Measurements from ENCODE around the gene CDH6. TPM values are rescaled to one million over a fixed set of nuclear protein-coding genes. Genes with fewer than 3 reads are reported as not detected.

The CDH6 gene
- total RNA-seq, 1 donor from 2014 or later, result 90.1 TPM

DNA sequence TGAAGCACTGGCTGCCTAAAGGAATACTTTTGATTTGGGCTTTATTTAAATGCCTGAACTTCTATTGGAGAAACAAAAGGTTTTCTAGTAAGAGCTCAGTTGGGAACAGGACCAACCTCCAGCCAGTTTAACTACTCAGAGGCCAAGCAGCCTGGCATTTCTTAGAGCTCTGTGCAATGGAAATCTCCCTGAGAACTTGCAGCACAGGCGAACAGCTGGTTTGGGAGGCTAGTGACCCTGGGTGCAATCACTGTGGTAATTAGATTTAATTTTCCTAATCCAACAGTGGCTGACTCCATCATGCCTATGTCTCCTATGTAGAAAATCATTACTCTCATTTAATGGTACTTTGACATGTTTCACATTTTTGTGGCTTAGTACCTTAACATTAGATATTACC is 1.0 kb upstream of the CDH6 start:
- Histone ChIP-seq H3K9me3 (ENCODE audit: insufficient read depth, low read depth, low read length) (no peaks in the 10 kb centered on the region), H3K4me2 (ENCODE audit: low read length) (peak overlapping the region; percentile 98), H3K79me2 (ENCODE audit: insufficient read depth, low read length) (peaks cover 36% of the 10 kb centered on the region), H4K20me1 (ENCODE audit: insufficient read depth, low read length) (peaks cover 3% of the 10 kb centered on the region), H3K27ac (ENCODE audit: low read depth, low read length) (no peak overlapping the region), H3K4me3 (ENCODE audit: insufficient read depth, low read depth, low read length) (no peak overlapping the region), H3K27me3 (ENCODE audit: insufficient read depth, low read length) (no peaks in the 10 kb centered on the region), H3K9ac (ENCODE audit: low read length) (no peak overlapping the region), H3K36me3 (ENCODE audit: insufficient read depth, low read length) (no peaks in the 10 kb centered on the region), H2AFZ (ENCODE audit: low read depth, low read length) (no peak overlapping the region), H3K4me1 (ENCODE audit: insufficient read depth, low read length) (peaks cover 18% of the 10 kb centered on the region)
- no peak for TF ChIP-seq EZH2 (IDR thresholded peaks at IDR 0.05; ENCODE audit: insufficient read depth, low read length)
- TF ChIP-seq, protein P1, sequence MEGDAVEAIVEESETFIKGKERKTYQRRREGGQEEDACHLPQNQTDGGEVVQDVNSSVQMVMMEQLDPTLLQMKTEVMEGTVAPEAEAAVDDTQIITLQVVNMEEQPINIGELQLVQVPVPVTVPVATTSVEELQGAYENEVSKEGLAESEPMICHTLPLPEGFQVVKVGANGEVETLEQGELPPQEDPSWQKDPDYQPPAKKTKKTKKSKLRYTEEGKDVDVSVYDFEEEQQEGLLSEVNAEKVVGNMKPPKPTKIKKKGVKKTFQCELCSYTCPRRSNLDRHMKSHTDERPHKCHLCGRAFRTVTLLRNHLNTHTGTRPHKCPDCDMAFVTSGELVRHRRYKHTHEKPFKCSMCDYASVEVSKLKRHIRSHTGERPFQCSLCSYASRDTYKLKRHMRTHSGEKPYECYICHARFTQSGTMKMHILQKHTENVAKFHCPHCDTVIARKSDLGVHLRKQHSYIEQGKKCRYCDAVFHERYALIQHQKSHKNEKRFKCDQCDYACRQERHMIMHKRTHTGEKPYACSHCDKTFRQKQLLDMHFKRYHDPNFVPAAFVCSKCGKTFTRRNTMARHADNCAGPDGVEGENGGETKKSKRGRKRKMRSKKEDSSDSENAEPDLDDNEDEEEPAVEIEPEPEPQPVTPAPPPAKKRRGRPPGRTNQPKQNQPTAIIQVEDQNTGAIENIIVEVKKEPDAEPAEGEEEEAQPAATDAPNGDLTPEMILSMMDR (IDR thresholded peaks at IDR 0.05; ENCODE audit: insufficient read depth, low read depth, low read length), result no peak
- H3K9me3 Mint-ChIP-seq (ENCODE audit: unreplicated experiment), result no peaks in the 10 kb centered on the region
- peak overlapping the region; percentile 88 for H3K4me3 Mint-ChIP-seq (ENCODE audit: unreplicated experiment)
- H3K27me3 Mint-ChIP-seq (ENCODE audit: low read depth, unreplicated experiment), result peaks cover 7% of the 10 kb centered on the region
- H3K27ac Mint-ChIP-seq (ENCODE audit: unreplicated experiment), result no peak overlapping the region
- peaks cover 25% of the 10 kb centered on the region for H3K4me1 Mint-ChIP-seq (ENCODE audit: low read depth, unreplicated experiment)
- FAIRE-seq (no peak), DNase-seq (ENCODE audit: low read depth) (no peak)
- H3K36me3 Mint-ChIP-seq (ENCODE audit: low read depth, unreplicated experiment), result no peaks in the 10 kb centered on the region

DNA sequence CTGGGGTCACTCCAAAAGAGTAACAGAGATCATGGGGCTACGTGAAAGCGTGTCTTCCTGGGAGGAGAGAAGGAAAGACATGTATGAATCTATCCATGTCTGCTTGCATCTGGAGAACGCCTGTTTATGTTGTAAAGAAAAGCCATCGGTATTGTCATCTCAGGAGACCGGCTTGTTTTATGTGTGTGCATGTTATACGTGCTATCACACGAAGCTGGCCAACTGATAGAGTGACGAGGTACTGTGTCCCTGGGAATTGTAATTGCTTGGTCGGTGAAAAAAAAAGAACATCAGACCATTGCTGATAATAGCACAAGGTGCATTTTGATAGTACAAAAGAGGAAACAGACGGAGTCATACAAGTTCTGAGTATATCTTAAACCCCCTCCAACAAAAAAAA is 370 bp upstream of the CDH6 start:
- H3K36me3 ChIP-seq (ENCODE audit: insufficient read depth, low read length), result no peaks in the 10 kb centered on the region
- peaks cover 24% of the 10 kb centered on the region for H3K4me1 Mint-ChIP-seq (ENCODE audit: low read depth, unreplicated experiment)

DNA sequence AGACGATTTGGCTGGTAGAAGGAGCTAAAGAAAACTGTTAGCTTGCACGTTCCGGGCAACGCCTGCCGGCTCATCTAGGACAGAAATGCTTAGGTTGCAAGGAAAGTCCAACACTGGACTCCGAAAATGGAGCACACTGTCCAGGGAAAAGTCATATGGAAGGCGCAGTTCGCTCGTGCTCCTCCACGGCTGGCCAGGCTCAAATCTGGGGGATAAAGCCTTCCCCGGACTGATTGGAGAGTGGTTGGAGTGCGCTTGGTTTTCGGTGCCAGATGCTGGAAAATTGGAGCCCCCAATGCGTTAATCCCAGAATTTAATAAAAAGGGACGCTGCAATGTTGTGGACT is 955 bp downstream of the CDH6 start:
- Histone ChIP-seq H3K36me3 (ENCODE audit: insufficient read depth, low read length) (no peaks in the 10 kb centered on the region), H3K79me2 (ENCODE audit: insufficient read depth, low read length) (peaks cover 56% of the 10 kb centered on the region), H4K20me1 (ENCODE audit: insufficient read depth, low read length) (peaks cover 3% of the 10 kb centered on the region), H3K27me3 (ENCODE audit: insufficient read depth, low read length) (no peaks in the 10 kb centered on the region), H3K4me2 (ENCODE audit: low read length) (peak overlapping the region; percentile 98), H3K27ac (ENCODE audit: low read depth, low read length) (peak overlapping the region; percentile 78), H3K9ac (ENCODE audit: low read length) (peak overlapping the region; percentile 90), H3K9me3 (ENCODE audit: insufficient read depth, low read depth, low read length) (no peaks in the 10 kb centered on the region), H3K4me3 (ENCODE audit: insufficient read depth, low read depth, low read length) (peak overlapping the region; percentile 97), H3K4me1 (ENCODE audit: insufficient read depth, low read length) (peaks cover 27% of the 10 kb centered on the region), H2AFZ (ENCODE audit: low read depth, low read length) (peak overlapping the region; percentile 51)
- peaks cover 7% of the 10 kb centered on the region for H3K27me3 Mint-ChIP-seq (ENCODE audit: low read depth, unreplicated experiment)
- H3K9me3 Mint-ChIP-seq (ENCODE audit: unreplicated experiment), result no peaks in the 10 kb centered on the region
- peak overlapping the region; percentile 94 for H3K4me3 Mint-ChIP-seq (ENCODE audit: unreplicated experiment)
- peak overlapping the region; percentile 81 for H3K27ac Mint-ChIP-seq (ENCODE audit: unreplicated experiment)
- FAIRE-seq (no peak), DNase-seq (ENCODE audit: low read depth) (no peak)
- peaks cover 29% of the 10 kb centered on the region for H3K4me1 Mint-ChIP-seq (ENCODE audit: low read depth, unreplicated experiment)
- H3K36me3 Mint-ChIP-seq (ENCODE audit: low read depth, unreplicated experiment), result no peaks in the 10 kb centered on the region
- TF ChIP-seq EZH2 (IDR thresholded peaks at IDR 0.05; ENCODE audit: insufficient read depth, low read length), result no peak
- TF ChIP-seq, protein P1 (IDR thresholded peaks at IDR 0.05; ENCODE audit: insufficient read depth, low read depth, low read length), result no peak

More for the DNA sequence above, 370 bp upstream of the CDH6 start:
- peak overlapping the region; percentile 50 for H2AFZ ChIP-seq (ENCODE audit: low read depth, low read length)
- peaks cover 3% of the 10 kb centered on the region for H4K20me1 ChIP-seq (ENCODE audit: insufficient read depth, low read length)
- Mint-ChIP-seq H3K4me3 (ENCODE audit: unreplicated experiment) (peak overlapping the region; percentile 88), H3K36me3 (ENCODE audit: low read depth, unreplicated experiment) (no peaks in the 10 kb centered on the region), H3K27me3 (ENCODE audit: low read depth, unreplicated experiment) (peaks cover 7% of the 10 kb centered on the region), H3K9me3 (ENCODE audit: unreplicated experiment) (no peaks in the 10 kb centered on the region), H3K27ac (ENCODE audit: unreplicated experiment) (peak overlapping the region; percentile 73)
- peak overlapping the region; percentile 15 for H3K27ac ChIP-seq (ENCODE audit: low read depth, low read length)
- TF ChIP-seq, protein P1 (IDR thresholded peaks at IDR 0.05; ENCODE audit: insufficient read depth, low read depth, low read length), result no peak
- no peak for TF ChIP-seq EZH2 (IDR thresholded peaks at IDR 0.05; ENCODE audit: insufficient read depth, low read length)
- peak overlapping the region; percentile 90 for H3K9ac ChIP-seq (ENCODE audit: low read length)
- peaks cover 25% of the 10 kb centered on the region for H3K4me1 ChIP-seq (ENCODE audit: insufficient read depth, low read length)
- H3K9me3 ChIP-seq (ENCODE audit: insufficient read depth, low read depth, low read length), result no peaks in the 10 kb centered on the region
- no peaks in the 10 kb centered on the region for H3K27me3 ChIP-seq (ENCODE audit: insufficient read depth, low read length)
- peaks cover 43% of the 10 kb centered on the region for H3K79me2 ChIP-seq (ENCODE audit: insufficient read depth, low read length)
- no peak for DNase-seq (ENCODE audit: low read depth)
- no peak for FAIRE-seq
- H3K4me2 ChIP-seq (ENCODE audit: low read length), result peak overlapping the region; percentile 98
- peak overlapping the region; percentile 97 for H3K4me3 ChIP-seq (ENCODE audit: insufficient read depth, low read depth, low read length)
